GM23338 (cell line): ENCODE results near the gene RASSF1. TPM values are rescaled to one million over a fixed set of nuclear protein-coding genes. Genes with fewer than 3 reads are reported as not detected.

Experiments
- ATAC-seq: fragments of 200-7000 bp; cut with Tn5 transposase; 3 replicates; pipeline ENCODE4 v1.9.1; 2020
- DNase-seq: peaks from one replicate; pipeline ENCODE4 v3.0.0-alpha.2; 2015; ENCODE audit warnings: low spot score
- H2AFZ ChIP-seq: fragments of 200-600 bp; sonication (generic); 2 replicates; pipeline ENCODE4 v1.8.0; 2016; ENCODE audit warnings: antibody characterized with exemption, mild to moderate bottlenecking, moderate library complexity
- H3F3A ChIP-seq: fragments of 200-600 bp; sonication (generic); replicated peaks from 2 replicates; pipeline ENCODE4 v1.8.0; 2017; ENCODE audit warnings: antibody characterized with exemption, mixed run types, low read depth
- H3K27ac ChIP-seq: fragments of 200-600 bp; sonication (generic); 2 replicates; pipeline ENCODE4 v1.6.1; 2016; ENCODE audit warnings: low read depth
- H3K27me3 ChIP-seq: fragments of 200-600 bp; sonication (generic); 2 replicates; pipeline ENCODE4 v1.8.0; 2016; ENCODE audit warnings: mild to moderate bottlenecking, mixed run types, moderate library complexity; ENCODE audit not compliant: insufficient read depth
- H3K36me3 ChIP-seq: fragments of 200-600 bp; sonication (generic); 2 replicates; pipeline ENCODE4 v1.8.0; 2016; ENCODE audit warnings: mild to moderate bottlenecking; ENCODE audit not compliant: insufficient read depth
- H3K4me1 ChIP-seq: fragments of 200-600 bp; sonication (generic); 2 replicates; pipeline ENCODE4 v1.8.0; 2016; ENCODE audit warnings: mild to moderate bottlenecking, moderate library complexity; ENCODE audit not compliant: insufficient read depth
- H3K4me2 ChIP-seq: fragments of 200-600 bp; sonication (generic); 2 replicates; pipeline ENCODE4 v1.7.1; 2017; ENCODE audit warnings: mixed run types
- H3K4me3 ChIP-seq: fragments of 200-600 bp; sonication (generic); 2 replicates; pipeline ENCODE4 v1.6.1; 2016; ENCODE audit warnings: mixed run types
- H3K79me2 ChIP-seq: fragments of 200-600 bp; sonication (generic); replicated peaks from 2 replicates; pipeline ENCODE4 v1.8.0; 2017; ENCODE audit warnings: mild to moderate bottlenecking; ENCODE audit not compliant: insufficient read depth
- H3K9me2 ChIP-seq: fragments of 200-600 bp; sonication (generic); 2 replicates; pipeline ENCODE4 v1.8.0; 2017; ENCODE audit not compliant: insufficient read depth
- H4K20me1 ChIP-seq: fragments of 200-600 bp; sonication (generic); replicated peaks from 2 replicates; pipeline ENCODE4 v1.8.0; 2017; ENCODE audit warnings: mild to moderate bottlenecking; ENCODE audit not compliant: insufficient read depth
- H3K27ac Mint-ChIP-seq: 2 replicates; pipeline ENCODE4 v1.8.0; 2020; ENCODE audit warnings: inconsistent platforms, mild to moderate bottlenecking, moderate library complexity, mixed read lengths
- H3K27me3 Mint-ChIP-seq: 3 replicates; pipeline ENCODE4 v1.8.0; 2022; ENCODE audit warnings: low read depth, mild to moderate bottlenecking, moderate library complexity, mixed read lengths, inconsistent platforms; ENCODE audit not compliant: insufficient read depth, poor library complexity
- H3K36me3 Mint-ChIP-seq: 3 replicates; pipeline ENCODE4 v1.8.0; 2021; ENCODE audit warnings: low read depth, mild to moderate bottlenecking, inconsistent platforms, moderate library complexity, mixed read lengths
- H3K4me1 Mint-ChIP-seq: 3 replicates; pipeline ENCODE4 v1.8.0; 2020; ENCODE audit warnings: mild to moderate bottlenecking, inconsistent platforms, mixed read lengths
- H3K4me3 Mint-ChIP-seq: 3 replicates; pipeline ENCODE4 v1.8.0; 2021; ENCODE audit warnings: moderate library complexity, mild to moderate bottlenecking, inconsistent platforms, mixed read lengths
- H3K9me3 Mint-ChIP-seq: 3 replicates; pipeline ENCODE4 v1.8.0; 2020; ENCODE audit warnings: moderate library complexity, mild to moderate bottlenecking, inconsistent platforms, mixed read lengths
- CREB1 ChIP-seq: fragments of 250-450 bp; sonication (Bioruptor Pico); IDR thresholded peaks from 2 replicates; pipeline ENCODE4 v1.5.0; 2020; ENCODE audit warnings: low read depth, mild to moderate bottlenecking, moderate library complexity
- EZH2 ChIP-seq: fragments of 200-600 bp; sonication (generic); IDR thresholded peaks from one replicate; pipeline ENCODE4 v1.8.0; 2017; ENCODE audit warnings: antibody characterized with exemption, mild to moderate bottlenecking, low read depth; ENCODE audit not compliant: unreplicated experiment
- EZH2phosphoT487 ChIP-seq: fragments of 200-600 bp; sonication (generic); IDR thresholded peaks from one replicate; pipeline ENCODE4 v1.8.1; 2018; ENCODE audit warnings: antibody characterized with exemption; ENCODE audit not compliant: unreplicated experiment
- JUNB ChIP-seq: IDR thresholded peaks from one replicate; pipeline ENCODE4 v1.6.1; 2016; ENCODE audit warnings: antibody characterized with exemption; ENCODE audit not compliant: unreplicated experiment
- NANOG ChIP-seq: IDR thresholded peaks from 2 replicates; pipeline ENCODE4 v1.6.1; 2016; ENCODE audit warnings: antibody characterized with exemption, borderline replicate concordance
- POLR2AphosphoS5 ChIP-seq: IDR thresholded peaks from 2 replicates; pipeline ENCODE4 v1.6.1; 2016; ENCODE audit warnings: antibody characterized with exemption, low read depth
- STAT1 ChIP-seq: IDR thresholded peaks from one replicate; pipeline ENCODE4 v1.6.1; 2016; ENCODE audit warnings: antibody characterized with exemption; ENCODE audit not compliant: unreplicated experiment
- ZNF114 ChIP-seq: fragments of 250-450 bp; sonication (Bioruptor Pico); IDR thresholded peaks from 2 replicates; pipeline ENCODE4 v1.5.0; 2020; ENCODE audit warnings: mild to moderate bottlenecking, moderate library complexity
- ZNF331 ChIP-seq: fragments of 250-450 bp; sonication (Bioruptor Pico); IDR thresholded peaks from 2 replicates; pipeline ENCODE4 v1.5.0; 2020; ENCODE audit warnings: low read depth, mild to moderate bottlenecking, moderate library complexity
- polyA plus RNA-seq: library from polyadenylated mRNA; unstranded; fragments of >200 nt; fragmentation: Nextera tagmentation; extraction: Ambion mirVana; gene quantifications from 2 replicates; pipeline ENCODE4 v1.2.1, GENCODE V29; 2016
- total RNA-seq: library from RNA; depleted of rRNA; stranded (reverse); fragments of >200 nt; shearing (Covaris generic); gene quantifications from 2 replicates; pipeline ENCODE4 v1.2.3, GENCODE V29; 2014
- TF ChIP-seq, protein P1 (sequence below), 2 experiments: fragments of 200-600 bp in 1 of 2; sonication (generic) in 1 of 2; conservative IDR thresholded peaks; 2 replicates each; pipeline versions ENCODE4 v1.5.1 to v1.6.1; 2016 to 2017; ENCODE audit warnings: antibody characterized with exemption in 2 of 2, low read depth in 2 of 2, mild to moderate bottlenecking in 2 of 2, moderate library complexity in 1 of 2
- TF ChIP-seq, protein P2 (sequence below): fragments of 250-450 bp; sonication (Bioruptor Pico); IDR thresholded peaks from 2 replicates; pipeline ENCODE4 v1.5.0; 2020; ENCODE audit warnings: mild to moderate bottlenecking, moderate library complexity
- TF ChIP-seq, protein P3 (sequence below): IDR thresholded peaks from 2 replicates; pipeline ENCODE4 v1.6.1; 2016; ENCODE audit warnings: antibody characterized with exemption
- TF ChIP-seq, protein P4 (sequence below): IDR thresholded peaks from one replicate; pipeline ENCODE4 v1.6.1; 2018; ENCODE audit warnings: antibody characterized with exemption; ENCODE audit not compliant: unreplicated experiment

Gene RASSF1
- total and polyA plus RNA-seq, 2 experiments from 2014 or later = 9.6 to 15.7 TPM

DNA sequence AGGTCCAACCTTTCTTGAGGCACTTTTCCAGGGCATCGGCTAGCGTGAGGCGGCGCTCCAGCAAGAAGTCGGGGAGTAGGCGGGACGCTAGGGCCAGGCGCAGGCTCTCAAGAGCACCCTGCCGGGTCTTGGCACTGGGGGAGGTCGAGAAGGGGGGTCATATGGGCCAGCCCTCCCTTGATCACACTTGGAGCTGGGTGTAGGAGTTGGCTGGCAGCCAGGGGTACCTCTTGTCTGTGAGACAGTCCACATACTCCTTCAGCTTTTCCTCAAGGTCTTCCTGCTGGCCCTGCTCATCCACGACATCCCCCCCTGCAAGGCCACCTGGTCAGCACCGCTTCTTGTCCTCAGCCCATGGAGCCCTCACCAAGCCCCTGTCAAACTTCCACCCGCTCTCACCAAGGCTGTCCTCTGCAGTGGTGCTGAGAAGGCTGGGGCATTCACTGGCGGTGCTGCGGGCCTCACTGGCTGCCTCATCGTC lies 50.4 kb downstream of the RASSF1 start:
- ATAC-seq = no peak
- no peak overlapping the region for H3K4me2 ChIP-seq

More for the DNA sequence above, 50.4 kb downstream of the RASSF1 start:
- Mint-ChIP-seq H3K9me3 (no peaks in the 10 kb centered on the region), H3K27me3 (peaks cover 8% of the 10 kb centered on the region), H3K4me3 (peak overlapping the region; percentile 86; the same call in 2 of the 3 replicates), H3K27ac (no peak overlapping the region), H3K36me3 (peaks cover 47% of the 10 kb centered on the region), H3K4me1 (peaks cover 11% of the 10 kb centered on the region)
- H3K4me1 ChIP-seq = peaks cover 5% of the 10 kb centered on the region
- no peaks in the 10 kb centered on the region; the same call in 1 of the 2 replicates for H4K20me1 ChIP-seq
- no peak for DNase-seq
- H3K27ac ChIP-seq = no peak overlapping the region
- no peak overlapping the region for H2AFZ ChIP-seq
- 0 out of 2 replicates have a peak, but pooled peaks cover 4% of the 10 kb centered on the region for H3F3A ChIP-seq
- TF ChIP-seq JUNB (no peak), POLR2AphosphoS5 (no peak), ZNF331 (no peak), NANOG (no peak), CREB1 (no peak), ZNF114 (CRISPR knock-in tag) (no peak), EZH2phosphoT487 (no peak), EZH2 (no peak), STAT1 (no peak)
- TF ChIP-seq, protein P1, sequence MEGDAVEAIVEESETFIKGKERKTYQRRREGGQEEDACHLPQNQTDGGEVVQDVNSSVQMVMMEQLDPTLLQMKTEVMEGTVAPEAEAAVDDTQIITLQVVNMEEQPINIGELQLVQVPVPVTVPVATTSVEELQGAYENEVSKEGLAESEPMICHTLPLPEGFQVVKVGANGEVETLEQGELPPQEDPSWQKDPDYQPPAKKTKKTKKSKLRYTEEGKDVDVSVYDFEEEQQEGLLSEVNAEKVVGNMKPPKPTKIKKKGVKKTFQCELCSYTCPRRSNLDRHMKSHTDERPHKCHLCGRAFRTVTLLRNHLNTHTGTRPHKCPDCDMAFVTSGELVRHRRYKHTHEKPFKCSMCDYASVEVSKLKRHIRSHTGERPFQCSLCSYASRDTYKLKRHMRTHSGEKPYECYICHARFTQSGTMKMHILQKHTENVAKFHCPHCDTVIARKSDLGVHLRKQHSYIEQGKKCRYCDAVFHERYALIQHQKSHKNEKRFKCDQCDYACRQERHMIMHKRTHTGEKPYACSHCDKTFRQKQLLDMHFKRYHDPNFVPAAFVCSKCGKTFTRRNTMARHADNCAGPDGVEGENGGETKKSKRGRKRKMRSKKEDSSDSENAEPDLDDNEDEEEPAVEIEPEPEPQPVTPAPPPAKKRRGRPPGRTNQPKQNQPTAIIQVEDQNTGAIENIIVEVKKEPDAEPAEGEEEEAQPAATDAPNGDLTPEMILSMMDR (conservative IDR thresholded peaks at IDR 0.05; ENCODE audit: low read depth in 2 of 2) = no peak
- TF ChIP-seq, protein P2, sequence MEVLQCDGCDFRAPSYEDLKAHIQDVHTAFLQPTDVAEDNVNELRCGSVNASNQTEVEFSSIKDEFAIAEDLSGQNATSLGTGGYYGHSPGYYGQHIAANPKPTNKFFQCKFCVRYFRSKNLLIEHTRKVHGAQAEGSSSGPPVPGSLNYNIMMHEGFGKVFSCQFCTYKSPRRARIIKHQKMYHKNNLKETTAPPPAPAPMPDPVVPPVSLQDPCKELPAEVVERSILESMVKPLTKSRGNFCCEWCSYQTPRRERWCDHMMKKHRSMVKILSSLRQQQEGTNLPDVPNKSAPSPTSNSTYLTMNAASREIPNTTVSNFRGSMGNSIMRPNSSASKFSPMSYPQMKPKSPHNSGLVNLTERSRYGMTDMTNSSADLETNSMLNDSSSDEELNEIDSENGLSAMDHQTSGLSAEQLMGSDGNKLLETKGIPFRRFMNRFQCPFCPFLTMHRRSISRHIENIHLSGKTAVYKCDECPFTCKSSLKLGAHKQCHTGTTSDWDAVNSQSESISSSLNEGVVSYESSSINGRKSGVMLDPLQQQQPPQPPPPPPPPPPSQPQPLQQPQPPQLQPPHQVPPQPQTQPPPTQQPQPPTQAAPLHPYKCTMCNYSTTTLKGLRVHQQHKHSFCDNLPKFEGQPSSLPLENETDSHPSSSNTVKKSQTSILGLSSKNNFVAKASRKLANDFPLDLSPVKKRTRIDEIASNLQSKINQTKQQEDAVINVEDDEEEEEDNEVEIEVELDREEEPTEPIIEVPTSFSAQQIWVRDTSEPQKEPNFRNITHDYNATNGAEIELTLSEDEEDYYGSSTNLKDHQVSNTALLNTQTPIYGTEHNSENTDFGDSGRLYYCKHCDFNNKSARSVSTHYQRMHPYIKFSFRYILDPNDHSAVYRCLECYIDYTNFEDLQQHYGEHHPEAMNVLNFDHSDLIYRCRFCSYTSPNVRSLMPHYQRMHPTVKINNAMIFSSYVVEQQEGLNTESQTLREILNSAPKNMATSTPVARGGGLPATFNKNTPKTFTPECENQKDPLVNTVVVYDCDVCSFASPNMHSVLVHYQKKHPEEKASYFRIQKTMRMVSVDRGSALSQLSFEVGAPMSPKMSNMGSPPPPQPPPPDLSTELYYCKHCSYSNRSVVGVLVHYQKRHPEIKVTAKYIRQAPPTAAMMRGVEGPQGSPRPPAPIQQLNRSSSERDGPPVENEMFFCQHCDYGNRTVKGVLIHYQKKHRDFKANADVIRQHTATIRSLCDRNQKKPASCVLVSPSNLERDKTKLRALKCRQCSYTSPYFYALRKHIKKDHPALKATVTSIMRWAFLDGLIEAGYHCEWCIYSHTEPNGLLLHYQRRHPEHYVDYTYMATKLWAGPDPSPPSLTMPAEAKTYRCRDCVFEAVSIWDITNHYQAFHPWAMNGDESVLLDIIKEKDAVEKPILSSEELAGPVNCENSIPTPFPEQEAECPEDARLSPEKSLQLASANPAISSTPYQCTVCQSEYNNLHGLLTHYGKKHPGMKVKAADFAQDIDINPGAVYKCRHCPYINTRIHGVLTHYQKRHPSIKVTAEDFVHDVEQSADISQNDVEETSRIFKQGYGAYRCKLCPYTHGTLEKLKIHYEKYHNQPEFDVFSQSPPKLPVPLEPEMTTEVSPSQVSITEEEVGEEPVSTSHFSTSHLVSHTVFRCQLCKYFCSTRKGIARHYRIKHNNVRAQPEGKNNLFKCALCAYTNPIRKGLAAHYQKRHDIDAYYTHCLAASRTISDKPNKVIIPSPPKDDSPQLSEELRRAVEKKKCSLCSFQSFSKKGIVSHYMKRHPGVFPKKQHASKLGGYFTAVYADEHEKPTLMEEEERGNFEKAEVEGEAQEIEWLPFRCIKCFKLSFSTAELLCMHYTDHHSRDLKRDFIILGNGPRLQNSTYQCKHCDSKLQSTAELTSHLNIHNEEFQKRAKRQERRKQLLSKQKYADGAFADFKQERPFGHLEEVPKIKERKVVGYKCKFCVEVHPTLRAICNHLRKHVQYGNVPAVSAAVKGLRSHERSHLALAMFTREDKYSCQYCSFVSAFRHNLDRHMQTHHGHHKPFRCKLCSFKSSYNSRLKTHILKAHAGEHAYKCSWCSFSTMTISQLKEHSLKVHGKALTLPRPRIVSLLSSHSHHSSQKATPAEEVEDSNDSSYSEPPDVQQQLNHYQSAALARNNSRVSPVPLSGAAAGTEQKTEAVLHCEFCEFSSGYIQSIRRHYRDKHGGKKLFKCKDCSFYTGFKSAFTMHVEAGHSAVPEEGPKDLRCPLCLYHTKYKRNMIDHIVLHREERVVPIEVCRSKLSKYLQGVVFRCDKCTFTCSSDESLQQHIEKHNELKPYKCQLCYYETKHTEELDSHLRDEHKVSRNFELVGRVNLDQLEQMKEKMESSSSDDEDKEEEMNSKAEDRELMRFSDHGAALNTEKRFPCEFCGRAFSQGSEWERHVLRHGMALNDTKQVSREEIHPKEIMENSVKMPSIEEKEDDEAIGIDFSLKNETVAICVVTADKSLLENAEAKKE (CRISPR knock-in tag) = no peak
- TF ChIP-seq, protein P3, sequence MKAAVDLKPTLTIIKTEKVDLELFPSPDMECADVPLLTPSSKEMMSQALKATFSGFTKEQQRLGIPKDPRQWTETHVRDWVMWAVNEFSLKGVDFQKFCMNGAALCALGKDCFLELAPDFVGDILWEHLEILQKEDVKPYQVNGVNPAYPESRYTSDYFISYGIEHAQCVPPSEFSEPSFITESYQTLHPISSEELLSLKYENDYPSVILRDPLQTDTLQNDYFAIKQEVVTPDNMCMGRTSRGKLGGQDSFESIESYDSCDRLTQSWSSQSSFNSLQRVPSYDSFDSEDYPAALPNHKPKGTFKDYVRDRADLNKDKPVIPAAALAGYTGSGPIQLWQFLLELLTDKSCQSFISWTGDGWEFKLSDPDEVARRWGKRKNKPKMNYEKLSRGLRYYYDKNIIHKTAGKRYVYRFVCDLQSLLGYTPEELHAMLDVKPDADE = no peak
- TF ChIP-seq, protein P4, sequence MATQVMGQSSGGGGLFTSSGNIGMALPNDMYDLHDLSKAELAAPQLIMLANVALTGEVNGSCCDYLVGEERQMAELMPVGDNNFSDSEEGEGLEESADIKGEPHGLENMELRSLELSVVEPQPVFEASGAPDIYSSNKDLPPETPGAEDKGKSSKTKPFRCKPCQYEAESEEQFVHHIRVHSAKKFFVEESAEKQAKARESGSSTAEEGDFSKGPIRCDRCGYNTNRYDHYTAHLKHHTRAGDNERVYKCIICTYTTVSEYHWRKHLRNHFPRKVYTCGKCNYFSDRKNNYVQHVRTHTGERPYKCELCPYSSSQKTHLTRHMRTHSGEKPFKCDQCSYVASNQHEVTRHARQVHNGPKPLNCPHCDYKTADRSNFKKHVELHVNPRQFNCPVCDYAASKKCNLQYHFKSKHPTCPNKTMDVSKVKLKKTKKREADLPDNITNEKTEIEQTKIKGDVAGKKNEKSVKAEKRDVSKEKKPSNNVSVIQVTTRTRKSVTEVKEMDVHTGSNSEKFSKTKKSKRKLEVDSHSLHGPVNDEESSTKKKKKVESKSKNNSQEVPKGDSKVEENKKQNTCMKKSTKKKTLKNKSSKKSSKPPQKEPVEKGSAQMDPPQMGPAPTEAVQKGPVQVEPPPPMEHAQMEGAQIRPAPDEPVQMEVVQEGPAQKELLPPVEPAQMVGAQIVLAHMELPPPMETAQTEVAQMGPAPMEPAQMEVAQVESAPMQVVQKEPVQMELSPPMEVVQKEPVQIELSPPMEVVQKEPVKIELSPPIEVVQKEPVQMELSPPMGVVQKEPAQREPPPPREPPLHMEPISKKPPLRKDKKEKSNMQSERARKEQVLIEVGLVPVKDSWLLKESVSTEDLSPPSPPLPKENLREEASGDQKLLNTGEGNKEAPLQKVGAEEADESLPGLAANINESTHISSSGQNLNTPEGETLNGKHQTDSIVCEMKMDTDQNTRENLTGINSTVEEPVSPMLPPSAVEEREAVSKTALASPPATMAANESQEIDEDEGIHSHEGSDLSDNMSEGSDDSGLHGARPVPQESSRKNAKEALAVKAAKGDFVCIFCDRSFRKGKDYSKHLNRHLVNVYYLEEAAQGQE = no peak
- no peaks in the 10 kb centered on the region for H3K27me3 ChIP-seq
- peaks cover 17% of the 10 kb centered on the region for H3K79me2 ChIP-seq
- H3K9me2 ChIP-seq = no peaks in the 10 kb centered on the region
- H3K4me3 ChIP-seq = no peak overlapping the region
- H3K36me3 ChIP-seq = peaks cover 11% of the 10 kb centered on the region
